ENCODE measurements around the gene CCDC85C. TPM values are rescaled to one million over a fixed set of nuclear protein-coding genes. Genes with fewer than 3 reads are reported as not detected.

The CCDC85C gene
- total and polyA plus RNA-seq, 8 donors: 10.5 to 28.6 (median 15.9) TPM

DNA sequence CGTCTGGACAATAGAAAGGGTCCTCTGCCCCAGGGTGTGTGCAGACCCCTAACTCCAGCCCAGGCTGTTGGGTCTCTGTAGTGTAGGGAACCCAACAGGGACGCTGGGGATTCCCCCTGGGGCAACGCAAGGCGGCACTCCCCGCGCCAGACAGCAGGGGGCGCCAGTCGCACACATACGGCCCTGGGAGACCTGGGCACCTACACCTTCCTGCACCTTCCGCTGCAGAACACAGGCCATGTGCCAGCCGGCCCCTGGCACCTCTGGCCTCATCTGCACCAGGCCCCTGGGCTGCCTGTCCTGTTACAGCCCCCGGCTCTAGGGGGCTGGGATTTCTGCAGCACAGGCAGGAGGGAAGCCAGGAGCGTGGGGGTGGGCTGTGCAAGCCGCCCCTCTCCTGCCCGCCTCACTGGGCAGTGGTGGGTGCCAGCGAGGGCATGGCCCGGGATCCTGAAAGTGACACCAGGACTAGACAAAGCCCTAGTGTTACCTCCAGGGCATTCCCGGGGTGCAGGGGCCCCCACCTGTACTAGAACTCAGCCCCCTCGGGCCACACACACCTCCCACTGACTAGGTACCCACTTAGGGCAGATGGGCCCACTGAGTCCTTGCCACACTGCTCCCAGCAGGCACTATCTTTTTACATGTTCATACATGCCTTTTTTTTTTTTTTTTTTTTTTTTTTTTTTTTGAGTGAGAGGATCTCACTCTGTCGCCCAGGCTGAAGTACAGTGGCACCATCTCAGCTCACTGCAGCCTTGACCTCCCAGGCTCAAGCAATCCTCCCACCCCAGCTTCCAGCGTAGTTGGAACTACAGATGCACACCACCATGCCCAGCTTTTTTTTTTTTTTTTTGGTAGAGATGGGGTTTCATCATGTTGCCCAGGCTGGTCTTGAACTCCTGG, 85.3 kb downstream of the CCDC85C start:
- H3K9me3 ChIP-seq: no peaks in the 10 kb centered on the region
- H3K36me3 ChIP-seq: peaks cover 0 to 35% (median 32%) of the 10 kb centered on the region in 4 donors
- H3K4me3 ChIP-seq: no peak overlapping the region
- no peak overlapping the region for H3K27ac ChIP-seq
- peak; percentile 91 for DNase-seq
- H3K4me1 ChIP-seq: peaks cover 25 to 42% (median 29%) of the 10 kb centered on the region in 4 donors
- intact Hi-C loops (cut with DNase I; ENCODE audit: low total_unique reads): loop anchor here (5.0 kb wide), 1 partner anchor 114 kb away; no protein-coding TSS in a partner anchor
- 34 to 75% (median 39%) methylated on average over 4 to 21 of the region's 21 CpGs for WGBS, 5 donors
- TF ChIP-seq POLR2A (IDR thresholded peaks at IDR 0.05) (no peak), EP300 (IDR thresholded peaks at IDR 0.05) (no peak), POLR2AphosphoS5 (IDR thresholded peaks at IDR 0.05) (peak in 2 of 3 donors; percentile 23 to 66)
- TF ChIP-seq, protein P1, sequence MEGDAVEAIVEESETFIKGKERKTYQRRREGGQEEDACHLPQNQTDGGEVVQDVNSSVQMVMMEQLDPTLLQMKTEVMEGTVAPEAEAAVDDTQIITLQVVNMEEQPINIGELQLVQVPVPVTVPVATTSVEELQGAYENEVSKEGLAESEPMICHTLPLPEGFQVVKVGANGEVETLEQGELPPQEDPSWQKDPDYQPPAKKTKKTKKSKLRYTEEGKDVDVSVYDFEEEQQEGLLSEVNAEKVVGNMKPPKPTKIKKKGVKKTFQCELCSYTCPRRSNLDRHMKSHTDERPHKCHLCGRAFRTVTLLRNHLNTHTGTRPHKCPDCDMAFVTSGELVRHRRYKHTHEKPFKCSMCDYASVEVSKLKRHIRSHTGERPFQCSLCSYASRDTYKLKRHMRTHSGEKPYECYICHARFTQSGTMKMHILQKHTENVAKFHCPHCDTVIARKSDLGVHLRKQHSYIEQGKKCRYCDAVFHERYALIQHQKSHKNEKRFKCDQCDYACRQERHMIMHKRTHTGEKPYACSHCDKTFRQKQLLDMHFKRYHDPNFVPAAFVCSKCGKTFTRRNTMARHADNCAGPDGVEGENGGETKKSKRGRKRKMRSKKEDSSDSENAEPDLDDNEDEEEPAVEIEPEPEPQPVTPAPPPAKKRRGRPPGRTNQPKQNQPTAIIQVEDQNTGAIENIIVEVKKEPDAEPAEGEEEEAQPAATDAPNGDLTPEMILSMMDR (IDR thresholded peaks at IDR 0.05): peak in 5 of 7 experiments; percentile 97 to 99 (median 98)
- no peaks in the 10 kb centered on the region for H3K27me3 ChIP-seq

DNA sequence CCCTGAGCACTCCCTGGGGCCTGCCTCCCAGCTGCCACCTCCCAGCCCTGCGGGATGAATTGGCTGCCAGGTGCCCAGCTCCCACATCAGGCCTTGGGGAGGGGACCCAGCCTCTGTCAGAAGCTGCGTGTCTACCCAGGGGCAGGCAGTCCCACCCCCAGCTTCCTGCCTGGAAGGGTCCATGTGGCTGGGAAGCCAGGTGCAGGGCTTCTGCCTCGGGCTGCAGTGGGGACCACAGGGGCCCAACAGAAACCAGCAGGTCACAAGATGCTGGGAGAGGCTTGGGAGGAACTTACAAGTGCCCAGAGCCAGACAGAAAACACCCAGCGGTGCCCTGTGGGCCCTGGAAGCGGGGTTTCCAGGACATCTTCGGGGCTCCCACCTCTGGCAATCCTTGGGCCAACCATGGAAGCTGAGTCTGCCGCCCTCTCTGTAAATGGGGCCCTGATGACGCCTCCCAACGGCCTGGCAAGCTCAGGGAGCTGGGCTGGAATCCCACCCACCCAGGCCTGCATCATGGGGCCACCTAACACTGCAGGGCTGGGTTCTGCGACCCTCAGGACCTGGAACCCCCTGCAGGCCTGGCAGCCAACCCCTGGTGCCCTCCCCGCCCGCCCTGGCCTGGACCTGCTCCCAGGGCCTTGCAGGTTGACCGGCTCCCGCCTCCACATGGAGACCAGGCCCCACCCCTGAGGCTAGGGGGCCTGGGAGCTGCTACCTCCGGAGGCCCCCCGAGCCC, 86.2 kb downstream of the CCDC85C start:
- DNase-seq: peak in 1 of 2 donors; percentile 26
- intact Hi-C loops (cut with DNase I; ENCODE audit: low total_unique reads): loop anchor here (5.0 kb wide), 1 partner anchor 114 kb away; no protein-coding TSS in a partner anchor

DNA sequence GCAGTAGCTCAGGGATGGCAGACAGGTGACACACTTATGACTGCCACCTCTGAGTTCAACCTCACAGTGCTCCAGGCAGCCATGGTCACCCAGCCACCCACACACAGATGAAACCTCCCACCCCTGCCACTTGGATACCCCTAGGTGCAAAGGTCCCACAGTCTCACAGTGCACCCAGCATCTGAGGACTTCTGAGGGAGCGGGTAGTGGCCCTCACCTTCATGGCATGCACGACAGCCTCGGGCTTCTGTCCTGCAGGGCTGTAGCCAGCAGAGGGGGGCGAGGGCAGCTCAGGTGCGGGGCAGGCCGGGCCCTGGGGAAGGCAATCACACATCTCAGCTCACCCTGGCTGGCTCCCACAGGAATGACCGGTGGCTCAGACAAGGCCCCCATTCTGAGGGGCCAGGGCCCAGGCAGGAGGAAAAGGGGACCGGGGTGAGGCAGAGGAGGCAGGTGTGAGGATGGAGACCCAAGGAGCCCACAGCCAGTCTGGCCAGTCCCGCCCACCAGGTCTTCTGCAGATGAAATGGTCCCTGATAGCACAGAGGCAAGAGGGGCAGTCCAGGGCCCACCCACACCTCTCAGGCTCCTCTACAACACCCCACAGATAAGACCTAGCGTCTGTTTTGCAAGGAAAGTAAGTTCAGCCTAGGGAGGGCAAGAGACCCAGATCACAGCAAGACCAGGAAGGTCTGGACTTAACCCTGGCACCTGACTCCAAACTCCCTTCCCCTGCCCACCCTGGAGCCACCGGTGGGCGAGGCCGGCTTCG, 87.0 kb downstream of the CCDC85C start:
- TF ChIP-seq, protein P1 (IDR thresholded peaks at IDR 0.05): no peak
- TF ChIP-seq POLR2A (IDR thresholded peaks at IDR 0.05) (no peak), EP300 (IDR thresholded peaks at IDR 0.05) (no peak), POLR2AphosphoS5 (IDR thresholded peaks at IDR 0.05) (no peak)
- Histone ChIP-seq H3K4me3 (no peak overlapping the region), H3K27ac (no peak overlapping the region), H3K27me3 (no peaks in the 10 kb centered on the region), H3K9me3 (no peaks in the 10 kb centered on the region), H3K4me1 (peaks cover 9 to 32% (median 15%) of the 10 kb centered on the region in 4 donors), H3K36me3 (peaks cover 0 to 51% (median 48%) of the 10 kb centered on the region in 4 donors)
- WGBS, 5 donors: 71 to 87% (median 78%) methylated on average over 3 to 14 of the region's 14 CpGs
- DNase-seq: peak in 1 of 2 donors; percentile 7
- intact Hi-C loops (cut with DNase I; ENCODE audit: low total_unique reads): loop anchor here (5.0 kb wide), 1 partner anchor 115 kb away; no protein-coding TSS in a partner anchor

More for the DNA sequence above, 86.2 kb downstream of the CCDC85C start:
- TF ChIP-seq POLR2A (IDR thresholded peaks at IDR 0.05) (no peak), EP300 (IDR thresholded peaks at IDR 0.05) (no peak), POLR2AphosphoS5 (IDR thresholded peaks at IDR 0.05) (no peak)
- TF ChIP-seq, protein P1 (IDR thresholded peaks at IDR 0.05): no peak
- WGBS, 5 donors: 55 to 72% (median 61%) methylated on average over 4 to 16 of the region's 16 CpGs; no CpG with 5 or more reads in 1 of the 5 donors
- Histone ChIP-seq H3K27me3 (no peaks in the 10 kb centered on the region), H3K9me3 (no peaks in the 10 kb centered on the region), H3K4me1 (peaks cover 16 to 33% (median 21%) of the 10 kb centered on the region in 4 donors), H3K4me3 (no peak overlapping the region), H3K27ac (no peak overlapping the region), H3K36me3 (peaks cover 0 to 43% (median 41%) of the 10 kb centered on the region in 4 donors)
